ENCODE data around the gene NADK.

NADK gene

GRCh38 chr1:1760345-1760650 is 18.0 kb downstream of the NADK start:
- H3K36me3 ChIP-seq (ENCODE audit: insufficient read depth, low read length) = peaks cover 87% of the 10 kb centered on the region
- ATAC-seq (ENCODE audit: insufficient read depth, low read depth) (no peak), DNase-seq (no peak)
- H2AFZ ChIP-seq (ENCODE audit: low read depth, low read length) = no peak overlapping the region
- H3K4me1 ChIP-seq (ENCODE audit: insufficient read depth, low read length) = no peaks in the 10 kb centered on the region
- H3K4me2 ChIP-seq (ENCODE audit: insufficient read depth, low read length) = no peak overlapping the region
- H3K4me3 ChIP-seq (ENCODE audit: low read depth in 1 of 2, low read length in 2 of 2) = no peak overlapping the region
- no peaks in the 10 kb centered on the region for H3K27me3 ChIP-seq (ENCODE audit: insufficient read depth, low read length, poor library complexity)
- H3K9ac ChIP-seq (ENCODE audit: low read depth, low read length) = no peak overlapping the region
- no peak for TF ChIP-seq EZH2 (IDR thresholded peaks at IDR 0.05; ENCODE audit: borderline replicate concordance, low read depth, low read length, severe bottlenecking)
- no peak for TF ChIP-seq CTCF (IDR thresholded peaks at IDR 0.05; ENCODE audit: borderline replicate concordance, extremely low read depth, low read length, poor library complexity, severe bottlenecking)
- peaks cover 51% of the 10 kb centered on the region for H4K20me1 ChIP-seq (ENCODE audit: insufficient read depth, low read length)
- H3K9me3 ChIP-seq (ENCODE audit: insufficient read depth, low read length, severe bottlenecking) = no peaks in the 10 kb centered on the region
- peaks cover 40% of the 10 kb centered on the region; the same call in 1 of the 2 replicates for H3K79me2 ChIP-seq (ENCODE audit: insufficient read depth, low read length)
- H3K27ac ChIP-seq (ENCODE audit: low read length) = no peak overlapping the region

- H3K79me2 ChIP-seq (ENCODE audit: insufficient read depth, low read length) = peaks cover 35% of the 10 kb centered on the region; the same call in 1 of the 2 replicates
- no peak; the same call in 2 of the 3 replicates for ATAC-seq (ENCODE audit: insufficient read depth, low read depth)
Observed at GRCh38 chr1:1759456-1760344, 18.6 kb downstream of the NADK start.

GRCh38 chr1:1758692-1759455 is 19.4 kb downstream of the NADK start:
- no peak for DNase-seq
- Histone ChIP-seq H3K4me3 (ENCODE audit: low read depth in 1 of 2, low read length in 2 of 2) (no peak overlapping the region), H3K27ac (ENCODE audit: low read length) (no peak overlapping the region), H3K4me2 (ENCODE audit: insufficient read depth, low read length) (no peak overlapping the region), H3K27me3 (ENCODE audit: insufficient read depth, low read length, poor library complexity) (no peaks in the 10 kb centered on the region), H3K4me1 (ENCODE audit: insufficient read depth, low read length) (no peaks in the 10 kb centered on the region), H3K36me3 (ENCODE audit: insufficient read depth, low read length) (peaks cover 86% of the 10 kb centered on the region), H2AFZ (ENCODE audit: low read depth, low read length) (no peak overlapping the region), H3K9ac (ENCODE audit: low read depth, low read length) (no peak overlapping the region), H4K20me1 (ENCODE audit: insufficient read depth, low read length) (peaks cover 45% of the 10 kb centered on the region), H3K9me3 (ENCODE audit: insufficient read depth, low read length, severe bottlenecking) (no peaks in the 10 kb centered on the region), H3K79me2 (ENCODE audit: insufficient read depth, low read length) (peaks cover 33% of the 10 kb centered on the region; the same call in 1 of the 2 replicates)
- no peak for TF ChIP-seq CTCF (IDR thresholded peaks at IDR 0.05; ENCODE audit: borderline replicate concordance, extremely low read depth, low read length, poor library complexity, severe bottlenecking)
- TF ChIP-seq EZH2 (IDR thresholded peaks at IDR 0.05; ENCODE audit: borderline replicate concordance, low read depth, low read length, severe bottlenecking) = no peak
- no peak for ATAC-seq (ENCODE audit: insufficient read depth, low read depth)

More at GRCh38 chr1:1759456-1760344, 18.6 kb downstream of the NADK start:
- DNase-seq = no peak
- H3K27ac ChIP-seq (ENCODE audit: low read length) = no peak overlapping the region
- H3K4me1 ChIP-seq (ENCODE audit: insufficient read depth, low read length) = no peaks in the 10 kb centered on the region
- H3K9me3 ChIP-seq (ENCODE audit: insufficient read depth, low read length, severe bottlenecking) = no peaks in the 10 kb centered on the region
- no peaks in the 10 kb centered on the region for H3K27me3 ChIP-seq (ENCODE audit: insufficient read depth, low read length, poor library complexity)
- H3K9ac ChIP-seq (ENCODE audit: low read depth, low read length) = no peak overlapping the region
- H2AFZ ChIP-seq (ENCODE audit: low read depth, low read length) = no peak overlapping the region
- H3K36me3 ChIP-seq (ENCODE audit: insufficient read depth, low read length) = peaks cover 86% of the 10 kb centered on the region
- H3K4me3 ChIP-seq (ENCODE audit: low read depth in 1 of 2, low read length in 2 of 2) = no peak overlapping the region
- H4K20me1 ChIP-seq (ENCODE audit: insufficient read depth, low read length) = peaks cover 49% of the 10 kb centered on the region
- H3K4me2 ChIP-seq (ENCODE audit: insufficient read depth, low read length) = no peak overlapping the region
- TF ChIP-seq CTCF (IDR thresholded peaks at IDR 0.05; ENCODE audit: borderline replicate concordance, extremely low read depth, low read length, poor library complexity, severe bottlenecking) = no peak
- TF ChIP-seq EZH2 (IDR thresholded peaks at IDR 0.05; ENCODE audit: borderline replicate concordance, low read depth, low read length, severe bottlenecking) = no peak

Measured in DND-41 (cell line).